ENCODE measurements around the gene MBNL3. TPM values are rescaled to one million over a fixed set of nuclear protein-coding genes. Genes with fewer than 3 reads are reported as not detected.
A peak's percentile ranks its signal among the peaks of the same experiment; 100 is the strongest.

MBNL3 gene
- total RNA-seq, 2 donors from 2014 or later, result 12.0 to 282 TPM

- Histone ChIP-seq H3K27ac (no peak overlapping the region), H3K4me1 (replicated peaks) (no peaks in the 10 kb centered on the region), H3K36me3 (no peaks in the 10 kb centered on the region), H3K9me3 (no peaks in the 10 kb centered on the region), H3K4me3 (no peak overlapping the region), H3K27me3 (replicated peaks; ENCODE audit: insufficient read depth) (no peaks in the 10 kb centered on the region)
- no peak for DNase-seq (ENCODE audit: low spot score)
- 74% methylated on average over 5 of the region's 5 CpGs for WGBS
- TF ChIP-seq POLR2AphosphoS5 (IDR thresholded peaks at IDR 0.05), result no peak
- no peak for TF ChIP-seq POLR2A (IDR thresholded peaks at IDR 0.05)
- no peak for TF ChIP-seq CTCF (IDR thresholded peaks at IDR 0.05)
- intact Hi-C loops (cut with DNase I), result no loop called here
These were observed 78.9 kb downstream of the MBNL3 start for GRCh38 chrX:132409780-132410556.

GRCh38 chrX:132407691-132408090, 81.1 kb downstream of the MBNL3 start:
- intact Hi-C loops (cut with DNase I), result no loop called here
- DNase-seq (ENCODE audit: low spot score), result no peak
- H3K4me3 ChIP-seq, result no peak overlapping the region
- no peaks in the 10 kb centered on the region for H3K9me3 ChIP-seq
- H3K4me1 ChIP-seq (replicated peaks), result no peaks in the 10 kb centered on the region
- TF ChIP-seq CTCF (IDR thresholded peaks at IDR 0.05), result no peak
- TF ChIP-seq POLR2A (IDR thresholded peaks at IDR 0.05), result no peak
- no peak for TF ChIP-seq POLR2AphosphoS5 (IDR thresholded peaks at IDR 0.05)
- no peaks in the 10 kb centered on the region for H3K27me3 ChIP-seq (replicated peaks; ENCODE audit: insufficient read depth)
- 83% methylated on average over 1 of the region's 1 CpG for WGBS
- H3K36me3 ChIP-seq, result no peaks in the 10 kb centered on the region
- H3K27ac ChIP-seq, result no peak overlapping the region

- Histone ChIP-seq H3K4me1 (replicated peaks) (no peaks in the 10 kb centered on the region), H3K27me3 (replicated peaks; ENCODE audit: insufficient read depth) (no peaks in the 10 kb centered on the region), H3K4me3 (no peak overlapping the region), H3K9me3 (no peaks in the 10 kb centered on the region), H3K27ac (no peak overlapping the region), H3K36me3 (no peaks in the 10 kb centered on the region)
- 95% methylated on average over 9 of the region's 9 CpGs for WGBS
- DNase-seq (ENCODE audit: low spot score), result no peak
- intact Hi-C loops (cut with DNase I), result no loop called here
- TF ChIP-seq POLR2A (IDR thresholded peaks at IDR 0.05) (no peak), CTCF (IDR thresholded peaks at IDR 0.05) (no peak), POLR2AphosphoS5 (IDR thresholded peaks at IDR 0.05) (no peak)
These were observed 82.7 kb downstream of the MBNL3 start for GRCh38 chrX:132406106-132406505.

GRCh38 chrX:132404266-132404665, 84.6 kb downstream of the MBNL3 start:
- H3K4me3 ChIP-seq, result no peak overlapping the region
- no peak for DNase-seq (ENCODE audit: low spot score)
- 95% methylated on average over 5 of the region's 5 CpGs for WGBS
- H3K9me3 ChIP-seq, result no peaks in the 10 kb centered on the region
- intact Hi-C loops (cut with DNase I), result no loop called here
- H3K4me1 ChIP-seq (replicated peaks), result no peaks in the 10 kb centered on the region
- H3K27ac ChIP-seq, result no peak overlapping the region
- H3K27me3 ChIP-seq (replicated peaks; ENCODE audit: insufficient read depth), result no peaks in the 10 kb centered on the region
- H3K36me3 ChIP-seq, result no peaks in the 10 kb centered on the region
- no peak for TF ChIP-seq POLR2AphosphoS5 (IDR thresholded peaks at IDR 0.05)
- TF ChIP-seq CTCF (IDR thresholded peaks at IDR 0.05), result no peak
- TF ChIP-seq POLR2A (IDR thresholded peaks at IDR 0.05), result no peak

- Histone ChIP-seq H3K4me1 (replicated peaks) (no peaks in the 10 kb centered on the region), H3K36me3 (no peaks in the 10 kb centered on the region), H3K27ac (no peak overlapping the region), H3K4me3 (no peak overlapping the region), H3K9me3 (no peaks in the 10 kb centered on the region), H3K27me3 (replicated peaks; ENCODE audit: insufficient read depth) (no peaks in the 10 kb centered on the region)
- TF ChIP-seq POLR2A (IDR thresholded peaks at IDR 0.05) (no peak), CTCF (IDR thresholded peaks at IDR 0.05) (no peak), POLR2AphosphoS5 (IDR thresholded peaks at IDR 0.05) (no peak)
- WGBS, result 25% methylated on average over 1 of the region's 1 CpG
- intact Hi-C loops (cut with DNase I), result no loop called here
- DNase-seq (ENCODE audit: low spot score), result peak; percentile 4
These were observed 86.9 kb downstream of the MBNL3 start for GRCh38 chrX:132401935-132402334.
